NT2/D1 (cell line): ENCODE measurements around the gene TTLL5.
"Not testable (repeated sequence)": the region's sequence is repeated elsewhere in the genome, so short reads cannot be mapped to it uniquely, and the experiment has no call there.

Experiments used
- SUZ12 ChIP-seq: IDR thresholded peaks from 2 replicates; pipeline ENCODE4 v1.6.1; 2011; ENCODE audit not compliant: insufficient read length, insufficient read depth; ENCODE audit errors: extremely low read depth
- YY1 ChIP-seq: IDR thresholded peaks from 2 replicates; pipeline ENCODE4 v1.6.1; 2011; ENCODE audit not compliant: insufficient read length, insufficient read depth
- ZNF274 ChIP-seq: IDR thresholded peaks from 2 replicates; pipeline ENCODE4 v1.6.1; 2011; ENCODE audit warnings: mild to moderate bottlenecking, low read depth, low read length

DNA sequence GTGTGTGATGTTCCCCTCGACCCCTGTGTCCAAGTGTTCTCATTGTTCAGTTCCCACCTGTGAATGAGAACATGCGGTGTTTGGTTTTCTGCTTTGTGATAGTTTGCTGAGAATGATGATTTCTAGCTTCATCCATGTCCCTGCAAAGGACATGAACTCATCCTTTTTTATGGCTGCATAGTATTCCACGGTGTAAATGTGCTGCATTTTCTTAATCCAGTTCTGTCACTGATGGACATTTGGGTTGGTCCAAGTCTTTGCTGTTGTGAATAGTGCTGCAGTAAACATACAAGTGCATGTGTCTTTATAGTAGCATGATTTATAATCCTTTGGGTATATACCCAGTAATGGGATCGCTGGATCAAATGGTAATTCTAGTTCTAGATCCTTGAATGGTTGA is 259.4 kb downstream of the TTLL5 start:
- TF ChIP-seq ZNF274, YY1, SUZ12: not testable (repeated sequence)
